Measurements from ENCODE around the gene MAP3K14.
"Not testable (repeated sequence)": the region's sequence is repeated elsewhere in the genome, so short reads cannot be mapped to it uniquely, and the experiment has no call there.

MAP3K14 gene

DNA sequence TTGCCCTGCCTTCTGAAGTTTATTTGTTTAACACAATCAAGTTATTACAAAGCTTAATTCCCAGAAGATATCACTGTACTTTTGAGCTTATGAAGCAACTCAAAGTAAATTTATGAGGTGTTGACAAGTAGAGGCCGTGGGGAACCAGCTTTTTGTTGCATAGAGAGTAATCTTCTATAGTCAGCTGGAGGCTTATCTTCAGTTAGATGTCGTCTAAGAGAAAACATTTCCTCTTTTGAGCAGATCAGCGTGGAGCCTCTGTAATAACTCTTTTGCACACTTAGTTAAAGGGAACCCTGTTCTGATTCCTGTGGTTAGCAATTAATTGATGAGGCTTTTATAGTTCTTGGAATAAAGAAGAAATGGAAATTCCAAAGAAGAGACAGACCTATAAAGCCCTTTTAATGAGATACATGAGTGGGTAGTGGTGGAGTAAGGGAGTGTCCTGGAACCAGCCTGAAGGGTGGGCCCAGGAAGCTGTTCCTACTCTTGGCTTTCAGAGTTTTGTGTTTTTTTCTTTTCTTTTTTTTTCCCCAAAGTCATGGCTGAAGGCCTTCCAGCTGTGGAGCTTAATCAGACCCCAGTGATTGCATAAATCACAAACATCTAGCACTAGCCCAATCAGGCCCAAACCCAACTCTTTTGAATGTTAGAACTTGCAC is 28.9 kb upstream of the MAP3K14 start:
- DNase-seq (ENCODE audit: low read depth in 1 of 2, low spot score in 1 of 2), result no peak
- in situ Hi-C loops (cut with HindIII; ENCODE audit: low pct_unique_long_range_greater_than_20kb, low sequenced_read_pairs), result no loop called here
- TF ChIP-seq JUND (IDR thresholded peaks at IDR 0.05; ENCODE audit: low read depth), result no peak

DNA sequence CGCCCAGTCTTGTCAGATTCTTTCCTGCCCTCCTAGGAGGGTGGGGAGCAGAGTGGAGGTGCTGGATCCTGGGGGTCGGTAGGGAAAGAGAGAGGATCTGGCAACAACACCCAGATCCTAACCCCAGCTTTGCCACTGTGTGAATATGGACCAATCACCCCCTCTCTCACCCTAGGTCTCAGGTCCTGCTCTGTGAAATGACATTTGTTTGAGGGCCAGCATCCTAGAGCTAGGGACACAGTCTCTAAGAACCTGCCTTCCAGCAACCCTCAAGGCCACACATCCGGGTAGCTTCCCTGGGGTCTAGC is 28.4 kb upstream of the MAP3K14 start:
- no peak for DNase-seq (ENCODE audit: low read depth in 1 of 2, low spot score in 1 of 2)
- no peak for TF ChIP-seq JUND (IDR thresholded peaks at IDR 0.05; ENCODE audit: low read depth)
- in situ Hi-C loops (cut with HindIII; ENCODE audit: low pct_unique_long_range_greater_than_20kb, low sequenced_read_pairs), result no loop called here

DNA sequence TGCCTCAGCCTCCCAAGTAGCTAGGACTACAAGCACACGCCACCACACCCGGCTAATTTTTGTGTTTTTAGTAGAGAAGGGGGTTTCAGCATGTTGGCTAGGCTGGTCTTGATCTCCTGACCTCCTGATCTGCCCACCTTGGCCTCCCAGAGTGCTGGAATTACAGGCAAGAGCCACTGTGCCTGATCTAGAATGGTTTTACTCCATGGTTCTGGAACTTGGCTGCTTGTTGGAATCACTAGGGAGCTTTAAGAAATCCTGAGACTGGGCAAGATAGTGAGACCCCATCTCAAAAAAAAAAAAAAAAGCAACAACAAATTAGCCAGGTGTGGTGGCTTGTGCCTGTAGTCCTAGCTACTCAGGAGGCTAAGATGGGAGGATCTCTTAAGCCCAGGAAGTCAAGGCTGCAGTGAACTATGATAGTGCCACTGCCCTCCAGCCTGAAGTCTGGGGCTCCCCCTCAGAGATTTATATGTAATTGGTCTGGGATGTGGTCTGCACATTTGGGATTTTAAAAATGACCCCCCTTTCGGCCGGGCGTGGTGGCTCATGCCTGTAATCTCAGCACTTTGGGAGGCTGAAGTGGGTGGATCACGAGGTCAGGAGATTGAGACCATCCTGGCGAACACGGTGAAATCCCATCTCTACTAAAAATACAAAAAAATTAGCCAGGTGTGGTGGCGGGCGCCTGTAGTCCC is 27.3 kb upstream of the MAP3K14 start:
- in situ Hi-C loops (cut with HindIII; ENCODE audit: low pct_unique_long_range_greater_than_20kb, low sequenced_read_pairs); DNase-seq (ENCODE audit: low read depth in 1 of 2, low spot score in 1 of 2): not testable (repeated sequence)

DNA sequence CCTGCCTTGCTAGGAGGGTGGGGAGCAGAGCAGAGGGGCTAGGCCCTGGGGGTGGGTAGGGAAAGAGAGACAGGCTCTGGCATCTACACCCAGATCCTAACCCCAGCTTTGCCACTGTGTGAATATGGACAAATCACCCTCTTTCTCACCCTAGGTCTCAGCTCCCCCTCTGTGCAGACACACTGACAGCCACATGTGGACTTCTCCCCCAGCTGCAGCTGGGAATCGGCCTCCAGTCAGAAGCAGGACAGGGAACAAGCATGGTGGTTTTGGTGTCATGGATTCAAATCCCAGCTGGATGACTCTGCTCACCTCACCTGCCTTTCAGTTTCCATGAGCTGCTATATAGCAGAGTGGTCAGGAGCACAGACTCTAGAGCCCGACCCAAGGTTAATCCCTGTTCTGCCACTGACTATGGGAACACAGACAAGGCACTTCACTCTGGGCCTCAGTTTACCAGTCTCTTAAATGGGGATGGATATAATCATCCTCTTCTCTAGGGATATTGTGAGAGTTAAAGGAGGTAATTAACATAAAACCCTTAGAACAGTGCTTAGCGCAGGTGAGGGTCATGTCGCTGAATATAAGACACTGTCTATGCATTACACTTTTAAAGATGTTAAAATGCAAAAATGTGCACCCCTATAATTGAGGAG is 26.2 kb upstream of the MAP3K14 start:
- in situ Hi-C loops (cut with HindIII; ENCODE audit: low pct_unique_long_range_greater_than_20kb, low sequenced_read_pairs), result no loop called here
- no peak for TF ChIP-seq JUND (IDR thresholded peaks at IDR 0.05; ENCODE audit: low read depth)
- DNase-seq (ENCODE audit: low read depth in 1 of 2, low spot score in 1 of 2), result no peak

DNA sequence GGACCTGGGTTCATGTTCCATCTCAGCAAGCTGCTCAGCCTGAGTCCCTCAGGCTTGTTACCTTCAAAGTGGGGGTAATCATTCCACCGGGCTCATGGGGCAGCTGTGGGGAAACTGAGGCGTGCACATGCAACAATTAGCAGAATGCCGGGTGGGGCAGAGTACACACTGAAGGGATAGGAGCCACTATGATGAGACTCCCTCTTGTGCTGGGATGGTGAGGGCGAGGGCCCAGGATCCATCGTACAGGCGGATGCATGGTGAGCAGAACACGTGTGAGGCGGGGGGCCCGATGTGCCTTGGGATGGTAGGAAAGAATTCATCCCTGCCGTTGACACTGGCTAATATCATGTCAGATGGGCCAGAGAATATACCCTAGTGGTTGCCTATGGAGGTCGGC is 25.5 kb upstream of the MAP3K14 start:
- DNase-seq (ENCODE audit: low read depth in 1 of 2, low spot score in 1 of 2), result no peak
- no peak for TF ChIP-seq JUND (IDR thresholded peaks at IDR 0.05; ENCODE audit: low read depth)
- in situ Hi-C loops (cut with HindIII; ENCODE audit: low pct_unique_long_range_greater_than_20kb, low sequenced_read_pairs), result no loop called here

- TF ChIP-seq JUND (IDR thresholded peaks at IDR 0.05; ENCODE audit: low read depth), result no peak
- in situ Hi-C loops (cut with HindIII; ENCODE audit: low pct_unique_long_range_greater_than_20kb, low sequenced_read_pairs), result no loop called here
- DNase-seq (ENCODE audit: low read depth in 1 of 2, low spot score in 1 of 2), result peak; percentile 44 to 85
These were observed 24.8 kb upstream of the MAP3K14 start for GRCh38 chr17:45341533-45342158.

DNA sequence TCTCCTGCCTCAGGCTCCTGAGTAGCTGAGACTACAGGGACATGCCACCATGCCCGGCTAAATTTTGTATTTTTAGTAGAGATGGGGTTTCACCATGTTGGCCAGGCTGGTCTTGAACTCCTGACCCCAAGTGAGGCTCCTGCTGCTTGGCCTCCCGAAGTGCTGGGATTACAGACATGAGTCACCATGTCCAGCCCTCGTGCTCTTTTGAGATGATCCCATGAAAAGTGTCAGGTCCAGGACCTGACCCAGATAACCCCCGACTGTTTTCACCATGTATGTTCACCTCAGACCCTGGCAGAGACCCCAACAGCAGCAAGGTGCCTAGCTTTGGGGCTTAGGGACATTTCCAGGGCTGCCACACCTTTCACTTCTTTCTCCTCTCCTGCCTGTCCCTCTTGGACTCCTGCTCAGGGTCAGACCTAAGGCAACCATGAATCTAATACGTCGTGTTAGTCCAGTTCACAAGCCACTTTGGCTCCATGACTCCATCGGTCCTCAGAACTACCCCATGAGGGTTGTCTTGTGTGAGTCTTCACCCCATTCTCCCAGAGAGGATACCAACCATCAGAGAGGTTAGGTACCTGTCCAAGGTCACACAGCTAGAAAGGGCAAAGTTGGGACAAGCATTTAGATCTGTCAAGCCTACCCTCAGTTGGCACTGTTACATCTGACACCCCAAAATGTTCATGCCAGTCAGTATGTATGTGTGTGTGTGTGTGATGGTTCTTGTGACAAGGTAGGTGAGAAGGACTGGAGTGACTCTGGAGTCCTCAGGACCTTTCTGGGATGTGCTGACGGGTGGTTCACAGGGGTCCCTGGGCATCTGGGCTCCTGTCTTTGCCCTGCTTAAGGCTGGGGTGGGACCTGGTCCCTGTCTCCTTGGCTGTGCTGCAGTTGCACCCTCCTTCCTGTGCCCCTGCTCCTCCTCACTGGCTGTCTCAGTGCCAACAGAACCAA is 23.1 kb upstream of the MAP3K14 start:
- no peak for TF ChIP-seq JUND (IDR thresholded peaks at IDR 0.05; ENCODE audit: low read depth)
- in situ Hi-C loops (cut with HindIII; ENCODE audit: low pct_unique_long_range_greater_than_20kb, low sequenced_read_pairs), result no loop called here
- no peak for DNase-seq (ENCODE audit: low read depth in 1 of 2, low spot score in 1 of 2)

GRCh38 chr17:45338996-45339535 is 22.2 kb upstream of the MAP3K14 start:
- no peak for TF ChIP-seq JUND (IDR thresholded peaks at IDR 0.05; ENCODE audit: low read depth)
- DNase-seq (ENCODE audit: low read depth in 1 of 2, low spot score in 1 of 2), result no peak
- in situ Hi-C loops (cut with HindIII; ENCODE audit: low pct_unique_long_range_greater_than_20kb, low sequenced_read_pairs), result no loop called here

DNA sequence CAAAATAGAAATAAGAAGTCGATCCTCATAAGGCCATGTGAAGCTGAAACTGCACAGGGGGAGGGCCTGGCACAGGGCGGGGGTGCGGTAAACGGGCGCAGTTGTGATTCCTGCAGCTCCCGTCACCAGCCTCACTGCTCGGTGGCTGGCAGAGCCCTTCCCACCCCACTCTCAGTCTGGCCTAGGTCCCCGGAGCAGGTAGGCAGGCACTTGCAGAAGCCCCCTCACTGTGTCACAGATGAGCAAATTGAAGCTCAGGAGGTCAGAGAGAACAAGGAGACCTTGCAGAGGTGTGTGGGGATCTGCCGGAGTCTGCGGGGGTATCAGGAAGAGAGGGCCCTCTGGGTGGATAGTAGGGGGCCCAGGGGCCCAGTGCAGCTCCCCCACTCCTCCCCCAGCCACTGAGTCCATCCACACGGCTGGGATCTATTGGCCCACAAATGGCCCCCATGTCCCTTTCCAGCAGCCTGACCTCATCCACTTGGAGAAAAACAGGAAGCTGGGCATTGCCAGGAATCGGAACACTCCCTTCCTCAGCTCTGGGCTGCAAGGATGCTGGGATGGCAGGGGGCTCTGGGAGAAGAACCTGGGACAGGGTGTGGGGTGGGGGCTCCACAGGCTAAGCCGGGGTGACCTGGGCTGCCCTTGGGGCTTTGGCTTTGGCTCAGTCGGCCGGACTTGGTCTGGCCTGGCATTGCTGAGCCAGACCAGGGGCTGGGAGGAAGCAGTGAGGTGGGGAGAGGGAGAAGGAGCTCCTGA is 21.4 kb upstream of the MAP3K14 start:
- no peak for DNase-seq (ENCODE audit: low read depth in 1 of 2, low spot score in 1 of 2)
- in situ Hi-C loops (cut with HindIII; ENCODE audit: low pct_unique_long_range_greater_than_20kb, low sequenced_read_pairs), result no loop called here
- no peak for TF ChIP-seq JUND (IDR thresholded peaks at IDR 0.05; ENCODE audit: low read depth)

DNA sequence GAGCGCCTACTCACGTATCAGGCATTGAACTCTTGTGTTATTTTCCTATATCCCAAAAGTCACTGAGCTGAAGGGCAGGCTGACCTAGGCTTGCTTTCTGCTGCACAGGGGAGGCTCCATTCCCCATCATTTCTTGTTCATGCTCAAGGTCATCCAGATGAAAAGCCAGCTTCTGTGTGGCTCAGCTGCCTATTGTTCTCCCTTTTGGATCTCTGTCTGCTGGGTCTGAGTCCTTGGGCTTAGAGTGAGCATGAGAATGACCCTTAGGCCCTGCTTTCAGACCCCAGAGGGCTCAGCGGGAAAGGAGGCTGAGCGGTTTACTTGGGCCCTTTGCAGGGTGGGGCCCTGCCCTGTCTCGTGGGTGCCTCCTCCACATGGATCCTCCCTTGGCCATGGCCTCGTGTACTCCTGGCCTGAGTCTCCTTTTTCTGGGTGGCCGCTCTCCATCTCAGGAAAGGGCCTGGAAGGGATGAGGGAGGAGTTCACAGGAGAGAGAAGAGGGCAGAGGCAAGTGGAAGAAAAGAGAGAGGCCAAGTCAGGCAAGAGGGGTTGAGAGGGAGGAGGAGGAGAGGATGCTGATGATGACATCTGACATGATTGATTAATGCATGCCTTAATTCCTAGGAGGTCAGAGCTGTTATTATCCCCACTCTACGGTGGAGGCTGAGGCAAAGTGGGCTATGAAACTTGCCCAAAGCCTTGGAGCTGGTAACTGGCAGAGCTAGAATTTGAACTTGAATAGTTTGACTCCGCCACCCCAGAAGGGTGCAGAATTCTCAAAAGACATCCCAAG is 19.8 kb upstream of the MAP3K14 start:
- in situ Hi-C loops (cut with HindIII; ENCODE audit: low pct_unique_long_range_greater_than_20kb, low sequenced_read_pairs), result no loop called here
- DNase-seq (ENCODE audit: low read depth in 1 of 2, low spot score in 1 of 2), result no peak
- TF ChIP-seq JUND (IDR thresholded peaks at IDR 0.05; ENCODE audit: low read depth), result no peak

- in situ Hi-C loops (cut with HindIII; ENCODE audit: low pct_unique_long_range_greater_than_20kb, low sequenced_read_pairs), result no loop called here
- no peak for DNase-seq (ENCODE audit: low read depth in 1 of 2, low spot score in 1 of 2)
These were observed 18.9 kb upstream of the MAP3K14 start for GRCh38 chr17:45335721-45336120.

More at GRCh38 chr17:45335721-45336120, 18.9 kb upstream of the MAP3K14 start:
- TF ChIP-seq JUND (IDR thresholded peaks at IDR 0.05; ENCODE audit: low read depth), result no peak
